Measurements from ENCODE around the gene PER1. TPM values are rescaled to one million over a fixed set of nuclear protein-coding genes. Genes with fewer than 3 reads are reported as not detected.

Gene PER1
- total and polyA plus RNA-seq, 2 donors from 2014 or later: 25.2 to 161 TPM

GRCh38 chr17:8100763-8101162 lies 51.4 kb downstream of the PER1 start:
- Histone ChIP-seq H3K9me3 (ENCODE audit: control insufficient read depth in 2 of 3, insufficient read depth in 1 of 3, low read length in 3 of 3) (no peaks in the 10 kb centered on the region), H3K4me3 (ENCODE audit: low read length in 3 of 3) (no peak overlapping the region), H3K36me3 (ENCODE audit: control insufficient read depth in 2 of 3, insufficient read depth in 3 of 3, low read length in 3 of 3) (no peaks in the 10 kb centered on the region), H3K27me3 (ENCODE audit: control insufficient read depth, insufficient read depth, low read length) (no peaks in the 10 kb centered on the region), H3K4me1 (ENCODE audit: control insufficient read depth in 2 of 3, insufficient read depth in 2 of 3, low read depth in 1 of 3, low read length in 3 of 3) (no peaks in the 10 kb centered on the region), H3K9ac (ENCODE audit: low read length in 3 of 3) (no peak overlapping the region), H3K27ac (ENCODE audit: low read depth in 2 of 2, low read length in 2 of 2) (no peak overlapping the region)
- no peak for DNase-seq
- FAIRE-seq: no peak
- intact Hi-C loops (cut with DNase I): no loop called here
- no peak for TF ChIP-seq CTCF (IDR thresholded peaks at IDR 0.05; ENCODE audit: borderline replicate concordance, extremely low read depth, insufficient read depth)

GRCh38 chr17:8100111-8100510 lies 52.1 kb downstream of the PER1 start:
- DNase-seq (no peak), FAIRE-seq (no peak)
- no peaks in the 10 kb centered on the region for H3K27me3 ChIP-seq (ENCODE audit: control insufficient read depth, insufficient read depth, low read length)
- H3K27ac ChIP-seq (ENCODE audit: low read depth in 2 of 2, low read length in 2 of 2): no peak overlapping the region
- no peak overlapping the region for H3K9ac ChIP-seq (ENCODE audit: low read length in 3 of 3)
- no peaks in the 10 kb centered on the region for H3K9me3 ChIP-seq (ENCODE audit: control insufficient read depth in 2 of 3, insufficient read depth in 1 of 3, low read length in 3 of 3)
- intact Hi-C loops (cut with DNase I): no loop called here
- no peaks in the 10 kb centered on the region for H3K4me1 ChIP-seq (ENCODE audit: control insufficient read depth in 2 of 3, insufficient read depth in 2 of 3, low read depth in 1 of 3, low read length in 3 of 3)
- no peak overlapping the region for H3K4me3 ChIP-seq (ENCODE audit: low read length in 3 of 3)
- no peak for TF ChIP-seq CTCF (IDR thresholded peaks at IDR 0.05; ENCODE audit: borderline replicate concordance, extremely low read depth, insufficient read depth)
- no peaks in the 10 kb centered on the region for H3K36me3 ChIP-seq (ENCODE audit: control insufficient read depth in 2 of 3, insufficient read depth in 3 of 3, low read length in 3 of 3)

- FAIRE-seq (no peak), DNase-seq (no peak)
- no peaks in the 10 kb centered on the region for H3K36me3 ChIP-seq (ENCODE audit: control insufficient read depth in 2 of 3, insufficient read depth in 3 of 3, low read length in 3 of 3)
Measured at GRCh38 chr17:8096541-8096940, 55.7 kb downstream of the PER1 start.

More at GRCh38 chr17:8096541-8096940, 55.7 kb downstream of the PER1 start:
- no peak for TF ChIP-seq CTCF (IDR thresholded peaks at IDR 0.05; ENCODE audit: borderline replicate concordance, extremely low read depth, insufficient read depth)
- Histone ChIP-seq H3K27me3 (ENCODE audit: control insufficient read depth, insufficient read depth, low read length) (no peaks in the 10 kb centered on the region), H3K9me3 (ENCODE audit: control insufficient read depth in 2 of 3, insufficient read depth in 1 of 3, low read length in 3 of 3) (no peaks in the 10 kb centered on the region), H3K4me1 (ENCODE audit: control insufficient read depth in 2 of 3, insufficient read depth in 2 of 3, low read depth in 1 of 3, low read length in 3 of 3) (no peaks in the 10 kb centered on the region), H3K9ac (ENCODE audit: low read length in 3 of 3) (no peak overlapping the region), H3K27ac (ENCODE audit: low read depth in 2 of 2, low read length in 2 of 2) (no peak overlapping the region), H3K4me3 (ENCODE audit: low read length in 3 of 3) (no peak overlapping the region)
- intact Hi-C loops (cut with DNase I): no loop called here
